Endothelial cell of umbilical vein (primary cell): ENCODE measurements around the gene ZDHHC14. TPM values are rescaled to one million over a fixed set of nuclear protein-coding genes. Genes with fewer than 3 reads are reported as not detected.

Source experiments
- BruUV-seq: library from RNA; stranded (reverse); fragments of 400-500 nt; replicated peaks from 2 replicates; lab custom pipeline; 2021; lab: Mats Ljungman, UMichigan
- CTCF ChIA-PET: fragments of 300-600, 350-600 bp; sonication (Branson Sonifier 250); formaldehyde crosslinking; loops from one replicate; lab custom pipeline; 2021; ENCODE audit warnings: antibody characterized with exemption, inconsistent platforms; lab: Charles Lee
- POLR2A ChIA-PET: fragments of 300-600, 350-600 bp; sonication (Branson Sonifier 250); formaldehyde crosslinking; loops from one replicate; lab custom pipeline; 2021; ENCODE audit warnings: antibody characterized with exemption, inconsistent platforms; lab: Charles Lee
- DNase-seq: peaks from one replicate; pipeline ENCODE4 v3.0.0-alpha.2; 2011; ENCODE audit warnings: low read depth, low spot score
- FAIRE-seq: peaks from 2 replicates; lab custom pipeline; 2011; peaks lifted over from hg19 to GRCh38; lab: Jason Lieb, UNC
- H2AFZ ChIP-seq: 2 replicates; pipeline ENCODE4 v1.6.0; 2012; ENCODE audit warnings: low read depth, low read length, control low read depth, inconsistent platforms
- H3K27ac ChIP-seq: 2 replicates; pipeline ENCODE4 v1.5.1; 2011; ENCODE audit warnings: low read depth, mild to moderate bottlenecking, control low read depth, low read length, moderate library complexity; ENCODE audit not compliant: insufficient read depth
- H3K27me3 ChIP-seq, 2 experiments: 2 replicates each; pipeline versions ENCODE4 v1.6.0 to v1.6.1; 2011; ENCODE audit warnings: low read length in 2 of 2, mixed read lengths in 1 of 2; ENCODE audit not compliant: control insufficient read depth in 2 of 2, insufficient read depth in 2 of 2
- H3K36me3 ChIP-seq, 2 experiments: 2 replicates in 1 of 2; 3 replicates in 1 of 2; pipeline ENCODE4 v1.5.1; 2011; ENCODE audit warnings: low read length in 2 of 2, mild to moderate bottlenecking in 1 of 2, moderate library complexity in 1 of 2; ENCODE audit not compliant: control insufficient read depth in 2 of 2, insufficient read depth in 2 of 2; ENCODE audit errors: extremely low read depth in 1 of 2
- H3K4me1 ChIP-seq: 3 replicates; pipeline ENCODE4 v1.5.1; 2011; ENCODE audit warnings: mild to moderate bottlenecking, low read length; ENCODE audit not compliant: control insufficient read depth, insufficient read depth; ENCODE audit errors: extremely low read depth
- H3K4me2 ChIP-seq: 2 replicates; pipeline ENCODE4 v1.6.1; 2011; ENCODE audit warnings: low read length, control low read depth, mixed read lengths; ENCODE audit not compliant: insufficient read depth
- H3K4me3 ChIP-seq, 3 experiments: fragments of 200-600 bp in 1 of 3; sonication (generic), shearing (Covaris generic) in 1 of 3; replicated peaks in 1 of 3; 2 replicates each; pipeline ENCODE4 v1.5.1; 2011 to 2016; ENCODE audit warnings: control low read depth in 3 of 3, low read length in 3 of 3, mild to moderate bottlenecking in 2 of 3, inconsistent platforms in 1 of 3, low read depth in 1 of 3, moderate library complexity in 1 of 3; ENCODE audit not compliant: insufficient read depth in 1 of 3
- H3K79me2 ChIP-seq: 2 replicates; pipeline ENCODE4 v1.6.0; 2012; ENCODE audit warnings: low read length, inconsistent platforms; ENCODE audit not compliant: control insufficient read depth, insufficient read depth
- H3K9ac ChIP-seq: replicated peaks from 2 replicates; pipeline ENCODE3; 2011; ENCODE audit warnings: low read length, control low read depth; ENCODE audit not compliant: insufficient read depth; ENCODE audit errors: extremely low read depth
- H3K9me1 ChIP-seq: replicated peaks from 3 replicates; pipeline ENCODE4 v1.6.0; 2011; ENCODE audit warnings: mild to moderate bottlenecking, low read length; ENCODE audit not compliant: control insufficient read depth, insufficient read depth; ENCODE audit errors: extremely low read depth
- H3K9me3 ChIP-seq: replicated peaks from 2 replicates; pipeline ENCODE4 v1.5.1; 2012; ENCODE audit warnings: low read length, inconsistent platforms; ENCODE audit not compliant: control insufficient read depth, insufficient read depth
- H4K20me1 ChIP-seq: replicated peaks from 2 replicates; pipeline ENCODE3; 2011; ENCODE audit warnings: mild to moderate bottlenecking, low read length; ENCODE audit not compliant: control insufficient read depth, insufficient read depth; ENCODE audit errors: extremely low read depth
- EZH2 ChIP-seq: IDR thresholded peaks from 2 replicates; pipeline ENCODE4 v1.6.1; 2012; ENCODE audit warnings: borderline replicate concordance, low read depth, mild to moderate bottlenecking, moderate library complexity, low read length, inconsistent platforms; ENCODE audit not compliant: severe bottlenecking
- FOS ChIP-seq: IDR thresholded peaks from 2 replicates; pipeline ENCODE4 v1.6.1; 2011; ENCODE audit warnings: mild to moderate bottlenecking, low read length, moderate library complexity, borderline replicate concordance; ENCODE audit not compliant: insufficient read depth
- GATA2 ChIP-seq: IDR thresholded peaks from 2 replicates; pipeline ENCODE4 v1.7.0; 2011; ENCODE audit warnings: low read depth, mild to moderate bottlenecking, moderate library complexity, mixed read lengths, low read length; ENCODE audit not compliant: insufficient read length, insufficient read depth
- JUN ChIP-seq: IDR thresholded peaks from 2 replicates; pipeline ENCODE4 v1.6.1; 2011; ENCODE audit warnings: borderline replicate concordance, low read depth; ENCODE audit not compliant: insufficient read length, insufficient read depth
- MYC ChIP-seq: IDR thresholded peaks from one replicate; pipeline ENCODE4 v1.6.1; 2011; ENCODE audit warnings: mild to moderate bottlenecking, low read depth, low read length
- POLR2A ChIP-seq: IDR thresholded peaks from 2 replicates; pipeline ENCODE4 v1.6.1; 2012; ENCODE audit warnings: low read depth, mild to moderate bottlenecking, control low read depth, low read length
- POLR2AphosphoS5 ChIP-seq: IDR thresholded peaks from 2 replicates; pipeline ENCODE4 v1.6.1; 2012; ENCODE audit warnings: low read depth, mild to moderate bottlenecking, control low read depth, low read length, moderate library complexity; ENCODE audit not compliant: insufficient read depth
- dilution Hi-C: fragments of 300-500 bp; cut with MboI; formaldehyde crosslinking; loops from one replicate; pipeline ENCODE4 v1.15.0; 2019; ENCODE audit warnings: low sequenced_read_pairs; ENCODE audit not compliant: extremely low pct_ligation_motif_present
- intact Hi-C: fragments of 100-400 bp; cut with micrococcal nuclease; formaldehyde crosslinking; loops from one replicate; pipeline ENCODE4 v1.10.0; 2022
- polyA plus RNA-seq, 4 experiments: library from polyadenylated mRNA; depleted of rRNA in 3 of 4; stranded (reverse) in 3 of 4; unstranded in 1 of 4; fragments of >200 nt; gene quantifications; 2 replicates each; pipeline versions ENCODE4 v1.2.1 to v1.2.3, GENCODE V29; 2011 to 2012; ENCODE audit warnings: missing spikeins in 1 of 4
- total RNA-seq: library from RNA; stranded (reverse); gene quantifications from 2 replicates; pipeline ENCODE4 v1.2.3, GENCODE V29; 2021
- TF ChIP-seq, protein P1 (sequence below), 2 donors: IDR thresholded peaks; 1 replicate in 1 of 2; 2 replicates in 1 of 2; pipeline ENCODE4 v1.5.1; 2011; ENCODE audit warnings: low read length in 2 of 2, mild to moderate bottlenecking in 2 of 2, moderate library complexity in 2 of 2, control low read depth in 1 of 2, inconsistent platforms in 1 of 2, low read depth in 1 of 2; ENCODE audit not compliant: insufficient read depth in 1 of 2; ENCODE audit errors: extremely low read depth in 1 of 2
- TF ChIP-seq, protein P2 (sequence below): IDR thresholded peaks from 2 replicates; pipeline ENCODE4 v1.6.1; 2011; ENCODE audit not compliant: insufficient read depth, insufficient read length

Gene ZDHHC14
- total and polyA plus RNA-seq, 2 donors (not counting 3 experiments of a cell fraction or from before 2014, with no cell fraction given): 23.0 to 25.6 TPM

DNA sequence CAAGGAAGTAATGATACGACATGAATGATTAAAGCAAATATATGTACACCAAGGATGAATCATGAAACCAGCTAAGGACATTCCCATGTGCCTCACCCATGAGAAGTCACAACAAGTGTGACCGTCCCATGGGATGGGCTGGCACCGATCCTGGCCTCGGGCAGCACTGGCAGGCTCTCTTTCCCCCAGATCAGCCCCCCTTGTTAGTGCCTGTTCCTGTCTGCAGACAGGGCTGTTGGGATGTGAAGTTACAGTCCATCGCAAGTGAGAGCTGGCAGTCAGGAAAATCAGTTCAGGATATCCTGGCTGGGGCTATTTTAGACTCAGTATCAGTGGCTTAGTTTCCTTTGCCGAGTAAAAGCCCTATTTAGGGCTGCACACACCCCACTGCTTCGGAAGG is 312.9 kb downstream of the ZDHHC14 start:
- DNase-seq (peak; percentile 49), FAIRE-seq (peak; percentile 4)
- TF ChIP-seq, protein P1, sequence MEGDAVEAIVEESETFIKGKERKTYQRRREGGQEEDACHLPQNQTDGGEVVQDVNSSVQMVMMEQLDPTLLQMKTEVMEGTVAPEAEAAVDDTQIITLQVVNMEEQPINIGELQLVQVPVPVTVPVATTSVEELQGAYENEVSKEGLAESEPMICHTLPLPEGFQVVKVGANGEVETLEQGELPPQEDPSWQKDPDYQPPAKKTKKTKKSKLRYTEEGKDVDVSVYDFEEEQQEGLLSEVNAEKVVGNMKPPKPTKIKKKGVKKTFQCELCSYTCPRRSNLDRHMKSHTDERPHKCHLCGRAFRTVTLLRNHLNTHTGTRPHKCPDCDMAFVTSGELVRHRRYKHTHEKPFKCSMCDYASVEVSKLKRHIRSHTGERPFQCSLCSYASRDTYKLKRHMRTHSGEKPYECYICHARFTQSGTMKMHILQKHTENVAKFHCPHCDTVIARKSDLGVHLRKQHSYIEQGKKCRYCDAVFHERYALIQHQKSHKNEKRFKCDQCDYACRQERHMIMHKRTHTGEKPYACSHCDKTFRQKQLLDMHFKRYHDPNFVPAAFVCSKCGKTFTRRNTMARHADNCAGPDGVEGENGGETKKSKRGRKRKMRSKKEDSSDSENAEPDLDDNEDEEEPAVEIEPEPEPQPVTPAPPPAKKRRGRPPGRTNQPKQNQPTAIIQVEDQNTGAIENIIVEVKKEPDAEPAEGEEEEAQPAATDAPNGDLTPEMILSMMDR (IDR thresholded peaks at IDR 0.05; ENCODE audit: extremely low read depth in 1 of 2, insufficient read depth in 1 of 2, low read depth in 1 of 2, low read length in 2 of 2): no peak
- TF ChIP-seq GATA2: no peak
- TF ChIP-seq, protein P2, sequence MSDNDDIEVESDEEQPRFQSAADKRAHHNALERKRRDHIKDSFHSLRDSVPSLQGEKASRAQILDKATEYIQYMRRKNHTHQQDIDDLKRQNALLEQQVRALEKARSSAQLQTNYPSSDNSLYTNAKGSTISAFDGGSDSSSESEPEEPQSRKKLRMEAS: no peak
- no peak for TF ChIP-seq EZH2
- TF ChIP-seq POLR2AphosphoS5: no peak
- no peak for TF ChIP-seq JUN
- no peak for TF ChIP-seq POLR2A
- TF ChIP-seq MYC: no peak
- no peak for TF ChIP-seq FOS
- BruUV-seq: no TSS peak
- ChIA-PET POLR2A (no interaction called here), CTCF (no interaction called here)
- Histone ChIP-seq H4K20me1 (no peaks in the 10 kb centered on the region), H3K9me1 (no peaks in the 10 kb centered on the region), H3K9me3 (no peaks in the 10 kb centered on the region), H3K27me3 (peaks cover 12 to 15% of the 10 kb centered on the region in 2 experiments), H3K36me3 (no peaks in the 10 kb centered on the region), H3K4me1 (peaks cover 3% of the 10 kb centered on the region), H2AFZ (no peak overlapping the region), H3K79me2 (no peaks in the 10 kb centered on the region), H3K27ac (no peak overlapping the region), H3K4me2 (no peak overlapping the region), H3K9ac (no peak overlapping the region), H3K4me3 (no peak overlapping the region)
- dilution Hi-C loops (no loop called here), intact Hi-C loops (no loop called here)
